Measurements from ENCODE around the gene APOB.

- no peak for TF ChIP-seq CTCF (IDR thresholded peaks at IDR 0.05; ENCODE audit: borderline replicate concordance, extremely low read depth, low read length, poor library complexity, severe bottlenecking)
- TF ChIP-seq EZH2 (IDR thresholded peaks at IDR 0.05; ENCODE audit: borderline replicate concordance, low read depth, low read length, severe bottlenecking), result no peak
Measured at GRCh38 chr2:21069746-21070340, 26.0 kb upstream of the APOB start.

Data from DND-41 (cell line).